Fibroblast of villous mesenchyme (primary cell): ENCODE results near the gene OGFOD1. TPM values are rescaled to one million over a fixed set of nuclear protein-coding genes. Genes with fewer than 3 reads are reported as not detected.

Experiments used
- DNase-seq: peaks from one replicate; pipeline ENCODE4 v3.0.0-alpha.2; 2010; ENCODE audit warnings: low read depth
- H3K4me3 ChIP-seq: 2 replicates; pipeline ENCODE4 v1.5.1; 2011; ENCODE audit warnings: low read depth, mild to moderate bottlenecking, low read length
- CTCF ChIP-seq: IDR thresholded peaks from 2 replicates; pipeline ENCODE4 v1.5.1; 2012; ENCODE audit warnings: low read depth, mild to moderate bottlenecking, low read length; ENCODE audit not compliant: insufficient read depth
- total RNA-seq: library from RNA; depleted of rRNA; stranded (reverse); fragments of >200 nt; gene quantifications from 2 replicates; pipeline ENCODE4 v1.2.3, GENCODE V29; 2012

Gene OGFOD1
- total RNA-seq, 1 donor, result 65.6 TPM

- H3K4me3 ChIP-seq, result no peak overlapping the region
- no peak for DNase-seq
- TF ChIP-seq CTCF, result no peak
Observed at GRCh38 chr16:56518425-56518824, 67.1 kb downstream of the OGFOD1 start.

GRCh38 chr16:56519459-56520250, 68.3 kb downstream of the OGFOD1 start, which contains the start of gene BBS2:
TSS of gene BBS2 (minus strand) at chr16:56520024. CDS start at chr16:56519862, 162 bp downstream.
- peak; percentile 81 for DNase-seq
- H3K4me3 ChIP-seq, result peak within 1 kb of the TSS; percentile 97
- no peak for TF ChIP-seq CTCF

DNA sequence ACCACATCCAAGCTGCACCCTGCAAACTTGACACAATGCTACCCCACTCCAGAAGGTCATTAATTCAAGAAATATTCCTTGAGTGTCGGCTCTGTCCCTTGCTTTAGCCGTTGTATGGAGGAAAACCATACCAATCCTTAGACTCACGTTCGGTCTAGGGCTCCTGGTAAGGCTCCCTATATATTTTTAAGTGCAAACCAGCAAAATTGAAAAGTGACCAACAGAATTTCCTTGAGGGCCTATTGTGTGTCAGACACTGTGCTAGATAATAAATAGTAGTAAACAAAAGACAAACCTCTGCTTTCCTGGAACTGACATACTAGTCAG, 68.9 kb downstream of the OGFOD1 start:
- no peak for DNase-seq
- no peak for TF ChIP-seq CTCF

GRCh38 chr16:56525236-56525635, 73.9 kb downstream of the OGFOD1 start:
- no peak overlapping the region for H3K4me3 ChIP-seq
- no peak for DNase-seq

More for the DNA sequence above, 68.9 kb downstream of the OGFOD1 start:
- H3K4me3 ChIP-seq, result peak overlapping the region; percentile 97

More at GRCh38 chr16:56525236-56525635, 73.9 kb downstream of the OGFOD1 start:
- no peak for TF ChIP-seq CTCF

Other genes starting within 250 kb of the OGFOD1 start
- 244 and 302 TPM in 2 replicates for gene AMFR, start 26.0 kb upstream of the OGFOD1 start, total RNA-seq
- gene NUDT21, start 222 bp upstream of the OGFOD1 start, total RNA-seq, result 59.9 and 83.8 TPM in 2 replicates
- gene BBS2, start 68.5 kb downstream of the OGFOD1 start, total RNA-seq, result 48.3 and 60.5 TPM in 2 replicates
- not detected in 2 replicates for gene MT4, start 113.5 kb downstream of the OGFOD1 start, total RNA-seq
- gene MT3, start 138.0 kb downstream of the OGFOD1 start, total RNA-seq, result not detected in 2 replicates
- 21.2 and 76.0 TPM in 2 replicates for gene MT2A, start 157.0 kb downstream of the OGFOD1 start, total RNA-seq
- 21.6 and 108 TPM in 2 replicates for gene MT1E, start 174.2 kb downstream of the OGFOD1 start, total RNA-seq
- 1.3 TPM in 1 of 2 replicates, not detected in the other for gene MT1M, start 181.1 kb downstream of the OGFOD1 start, total RNA-seq
- gene MT1A, start 187.1 kb downstream of the OGFOD1 start, total RNA-seq, result 1.3 and 1.9 TPM in 2 replicates
- not detected in 2 replicates for gene MT1B, start 200.3 kb downstream of the OGFOD1 start, total RNA-seq
- gene MT1F, start 206.4 kb downstream of the OGFOD1 start, total RNA-seq, result not detected in 2 replicates
- gene MT1G, start 216.5 kb downstream of the OGFOD1 start, total RNA-seq, result not detected in 2 replicates
- gene MT1H, start 218.3 kb downstream of the OGFOD1 start, total RNA-seq, result not detected in 2 replicates
- gene MT1X, start 230.9 kb downstream of the OGFOD1 start, total RNA-seq, result 24.2 and 40.3 TPM in 2 replicates